MG63 (cell line): ENCODE data around the gene STARD5. TPM values are rescaled to one million over a fixed set of nuclear protein-coding genes. Genes with fewer than 3 reads are reported as not detected.

Experiments used
- DNase-seq: peaks from one replicate; pipeline ENCODE4 v3.0.0-alpha.2; 2020
- H3K27me3 ChIP-seq: fragments of 250-450 bp; sonication (Bioruptor Pico); 2 replicates; pipeline ENCODE4 v1.5.1; 2020; ENCODE audit warnings: mild to moderate bottlenecking, moderate library complexity
- H3K36me3 ChIP-seq: fragments of 250-450 bp; sonication (Bioruptor Pico); 2 replicates; pipeline ENCODE4 v1.5.1; 2020; ENCODE audit warnings: mild to moderate bottlenecking, moderate library complexity
- H3K4me3 ChIP-seq: fragments of 250-450 bp; sonication (Bioruptor Pico); 2 replicates; pipeline ENCODE4 v1.5.1; 2020; ENCODE audit warnings: mild to moderate bottlenecking, moderate library complexity
- H3K9me3 ChIP-seq: fragments of 250-450 bp; sonication (Bioruptor Pico); 2 replicates; pipeline ENCODE4 v1.5.1; 2020; ENCODE audit warnings: mild to moderate bottlenecking, moderate library complexity
- total RNA-seq: library from RNA; depleted of rRNA; stranded (reverse); fragments of >200 nt; shearing (Covaris generic); gene quantifications from 2 replicates; pipeline ENCODE4 v1.2.3, GENCODE V29; 2014; ENCODE audit warnings: low replicate concordance; rRNA removed

Gene STARD5
- total RNA-seq, 1 experiment from 2014 or later = 3.4 TPM

DNA sequence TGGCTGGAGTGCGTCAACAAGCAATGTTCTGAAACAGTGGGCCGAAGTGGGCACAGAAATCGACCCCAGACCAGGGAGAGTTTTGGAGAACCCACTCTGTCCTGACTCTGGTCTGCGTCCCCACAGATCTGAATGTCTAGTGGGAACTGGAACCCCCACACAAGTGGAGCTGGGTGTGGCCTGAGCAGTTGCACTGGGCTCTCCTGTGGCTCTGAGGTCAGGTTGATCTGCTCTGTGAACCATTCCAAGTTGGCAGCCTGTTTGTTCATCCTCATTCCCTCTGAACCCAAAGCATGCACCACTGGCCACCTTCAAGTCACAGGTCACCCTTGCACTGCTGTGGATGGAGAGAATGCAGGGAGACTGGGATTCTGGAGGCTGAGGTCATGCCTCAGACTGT, 60.5 kb downstream of the STARD5 start:
- Histone ChIP-seq H3K27me3 (no peaks in the 10 kb centered on the region), H3K9me3 (no peaks in the 10 kb centered on the region), H3K36me3 (no peaks in the 10 kb centered on the region), H3K4me3 (no peak overlapping the region)
- no peak for DNase-seq

DNA sequence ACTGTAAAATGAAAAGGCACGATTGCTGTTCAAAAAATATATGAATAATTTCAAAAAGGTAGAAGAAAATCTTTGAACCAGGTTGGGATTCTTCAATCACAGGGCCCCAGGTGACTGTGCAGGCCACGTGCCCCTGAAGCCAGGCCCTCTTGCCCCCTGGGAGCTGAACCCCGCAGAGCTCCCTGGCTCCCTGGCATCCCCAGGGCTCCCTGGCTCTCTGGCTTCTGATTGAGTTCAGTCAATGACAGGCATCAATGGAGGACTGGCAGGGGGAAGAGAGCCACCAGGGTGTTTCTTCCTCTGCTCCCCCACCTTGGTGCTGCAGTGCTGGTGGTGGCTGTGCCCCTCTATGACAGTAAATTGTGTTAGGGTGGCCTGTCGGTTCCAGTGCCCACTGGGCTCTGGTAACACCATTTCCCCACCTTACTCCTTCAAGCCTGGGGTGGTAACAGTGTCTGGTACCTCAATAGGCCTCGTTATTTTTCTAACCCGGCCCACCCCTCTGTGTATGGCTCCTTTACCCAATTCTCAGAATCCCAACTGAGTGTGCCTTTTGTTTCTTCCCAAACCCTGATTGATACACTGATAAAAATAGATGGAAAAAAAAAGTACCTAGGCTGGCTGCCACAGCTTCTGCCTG, 62.6 kb downstream of the STARD5 start:
- no peak for DNase-seq
- Histone ChIP-seq H3K4me3 (no peak overlapping the region), H3K36me3 (no peaks in the 10 kb centered on the region), H3K27me3 (no peaks in the 10 kb centered on the region), H3K9me3 (no peaks in the 10 kb centered on the region)

DNA sequence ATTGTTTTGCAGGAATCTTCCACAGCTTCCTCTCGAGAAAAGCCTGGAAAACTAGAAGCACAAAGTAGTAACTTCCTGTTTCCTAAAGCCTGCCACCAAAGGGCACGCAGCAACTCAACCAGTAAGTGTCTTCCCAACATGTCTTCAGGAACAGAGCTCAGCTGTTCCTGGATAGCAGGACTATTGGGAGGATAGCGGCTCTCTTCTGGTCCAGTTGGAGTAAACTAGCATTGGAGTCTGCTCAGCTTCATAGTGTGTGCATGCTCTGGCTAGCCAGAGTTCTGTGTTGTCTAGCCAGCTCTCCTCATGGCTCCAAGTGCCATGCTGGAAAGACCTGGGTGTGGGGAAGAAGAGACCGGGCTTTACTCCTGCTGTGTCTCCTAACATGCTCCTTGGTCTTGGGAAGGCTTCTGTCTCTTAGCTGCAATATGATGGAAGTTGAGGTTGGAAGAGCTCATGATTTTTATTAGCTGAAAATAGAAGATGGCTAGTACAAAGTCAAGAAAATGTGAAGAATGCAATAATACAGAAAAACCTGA, 64.1 kb downstream of the STARD5 start:
- no peak for DNase-seq
- no peaks in the 10 kb centered on the region for H3K36me3 ChIP-seq
- no peak overlapping the region for H3K4me3 ChIP-seq

More for the DNA sequence above, 64.1 kb downstream of the STARD5 start:
- Histone ChIP-seq H3K27me3 (no peaks in the 10 kb centered on the region), H3K9me3 (no peaks in the 10 kb centered on the region)

Other genes starting within 250 kb of the STARD5 start
- not detected in 2 replicates for gene CFAP161, start 189.9 kb downstream of the STARD5 start, total RNA-seq
- gene IL16, start 127.3 kb downstream of the STARD5 start, total RNA-seq = 0.10 and 2.3 TPM in 2 replicates
- gene TMC3, start 50.1 kb upstream of the STARD5 start, total RNA-seq = not detected in 2 replicates